Astrocyte of the cerebellum (primary cell): ENCODE results near the gene POLD4.
A peak's percentile ranks its signal among the peaks of the same experiment; 100 is the strongest.

Experiments used
- DNase-seq: peaks from one replicate; pipeline ENCODE4 v3.0.0-alpha.2; 2011; ENCODE audit warnings: low read depth
- H3K4me3 ChIP-seq: 2 replicates; pipeline ENCODE4 v1.5.1; 2011; ENCODE audit warnings: mild to moderate bottlenecking, low read depth, low read length, moderate library complexity
- CTCF ChIP-seq: IDR thresholded peaks from 2 replicates; pipeline ENCODE4 v1.5.1; 2012; ENCODE audit warnings: low read length, low read depth, moderate library complexity, mild to moderate bottlenecking; ENCODE audit errors: missing control alignments
- in situ Hi-C: cut with HindIII; loops from 2 replicates; pipeline ENCODE4 v1.10.0; 2017; ENCODE audit warnings: low sequenced_read_pairs

POLD4 gene

GRCh38 chr11:67307545-67308001 lies 45.8 kb downstream of the POLD4 start:
- no peak overlapping the region for H3K4me3 ChIP-seq
- TF ChIP-seq CTCF: no peak
- in situ Hi-C loops: no loop called here
- no peak for DNase-seq

- in situ Hi-C loops: no loop called here
- DNase-seq: no peak
- no peak overlapping the region for H3K4me3 ChIP-seq
- no peak for TF ChIP-seq CTCF
Observed at GRCh38 chr11:67306769-67307544, 46.4 kb downstream of the POLD4 start.

- no peak for DNase-seq
- H3K4me3 ChIP-seq: peak overlapping the region; percentile 77
- in situ Hi-C loops: no loop called here
- no peak for TF ChIP-seq CTCF
Observed at GRCh38 chr11:67304511-67305113, 48.7 kb downstream of the POLD4 start.

GRCh38 chr11:67303835-67304411 lies 49.4 kb downstream of the POLD4 start:
- in situ Hi-C loops: no loop called here
- no peak for DNase-seq
- TF ChIP-seq CTCF: no peak
- H3K4me3 ChIP-seq: peak overlapping the region; percentile 77

- no peak for TF ChIP-seq CTCF
- peak within 1 kb of the TSS; percentile 77 for H3K4me3 ChIP-seq
- in situ Hi-C loops: no loop called here
- DNase-seq: no peak
Observed at GRCh38 chr11:67303132-67303834, 50.1 kb downstream of the POLD4 start, which contains the start of gene SSH3. TSS of gene SSH3 (plus strand) at chr11:67303530. CDS start at chr11:67303626, 96 bp downstream.

- no peak for TF ChIP-seq CTCF
- peak overlapping the region; percentile 77 for H3K4me3 ChIP-seq
- DNase-seq: peak; percentile 19
- in situ Hi-C loops: no loop called here
Observed at GRCh38 chr11:67302571-67303131, 50.7 kb downstream of the POLD4 start.
